ENCODE data around the gene P2RY8. TPM values are rescaled to one million over a fixed set of nuclear protein-coding genes. Genes with fewer than 3 reads are reported as not detected.

P2RY8 gene
- total and polyA plus RNA-seq, 2 of the 4 experiments (the other 2 are of a cell fraction) = not detected

GRCh38 chrX:1463581-1463980 lies 73.4 kb downstream of the P2RY8 start:
- in situ Hi-C loops (cut with MboI; ENCODE audit: low sequenced_read_pairs) = loop anchor here (25.0 kb wide), 2 partner anchors 124 to 1349 kb away; partner anchors contain the start of gene AKAP17A
- ChIA-PET POLR2A (ENCODE audit: unreplicated experiment) (no interaction called here), CTCF (no interaction called here)
- H2AFZ ChIP-seq (replicated peaks; ENCODE audit: low read length, poor library complexity) = no peak overlapping the region
- no peak overlapping the region for H4K5ac ChIP-seq (ENCODE audit: low read depth, low read length)
- ATAC-seq (ENCODE audit: low read depth) = no peak
- intact Hi-C loops (cut with micrococcal nuclease) = no loop called here
- no peak overlapping the region for H2BK5ac ChIP-seq (ENCODE audit: low read depth, low read length, poor library complexity, severe bottlenecking)
- H4K20me1 ChIP-seq (ENCODE audit: insufficient read depth, low read length) = no peaks in the 10 kb centered on the region
- no peak overlapping the region for H3K9ac ChIP-seq (ENCODE audit: low read depth, low read length)
- no peak overlapping the region for H2BK15ac ChIP-seq (ENCODE audit: low read depth, low read length)
- no CpG with 5 or more reads among the region's 5 CpGs for WGBS, 2 experiments (ENCODE audit: extremely low coverage in 2 of 2, insufficient read length in 1 of 2)
- H2BK120ac ChIP-seq (ENCODE audit: low read depth, low read length) = no peak overlapping the region
- no TSS peak for BruUV-seq (replicated peaks)
- dilution Hi-C loops (cut with HindIII; ENCODE audit: low sequenced_read_pairs, unreplicated experiment) = no loop called here
- H2AK9ac ChIP-seq (replicated peaks; ENCODE audit: low read depth, low read length, poor library complexity) = no peak overlapping the region
- no peak for DNase-seq
- H3K79me1 ChIP-seq (ENCODE audit: low read depth in 1 of 2, low read length in 2 of 2) = no peaks in the 10 kb centered on the region
- no peak overlapping the region for H3K18ac ChIP-seq (ENCODE audit: low read depth, low read length)
- TF ChIP-seq MXI1 (IDR thresholded peaks at IDR 0.05; ENCODE audit: borderline replicate concordance, low read depth, low read length) = no peak
- no peak overlapping the region for H3K4me2 ChIP-seq (ENCODE audit: low read depth, low read length)
- no peaks in the 10 kb centered on the region for H3K36me3 ChIP-seq (ENCODE audit: control insufficient read depth, insufficient read depth, low read length)
- H4K8ac ChIP-seq (ENCODE audit: low read depth in 2 of 2, low read length in 2 of 2) = no peak overlapping the region
- no peak overlapping the region for H3K4ac ChIP-seq (ENCODE audit: low read depth, low read length)
- H3K27me3 ChIP-seq (ENCODE audit: control insufficient read depth, insufficient read depth, low read length) = peaks cover 7% of the 10 kb centered on the region; the same call in 1 of the 2 replicates
- no peak overlapping the region for H2BK20ac ChIP-seq (ENCODE audit: low read depth, low read length)
- no peak overlapping the region for H3K23ac ChIP-seq (ENCODE audit: low read depth, low read length)
- H4K91ac ChIP-seq (ENCODE audit: insufficient read depth, low read depth, low read length) = no peak overlapping the region
- no peak overlapping the region for H2AK5ac ChIP-seq (ENCODE audit: low read depth, low read length)
- H3K14ac ChIP-seq (replicated peaks; ENCODE audit: low read depth, low read length) = no peak overlapping the region
- no peaks in the 10 kb centered on the region for H3K4me1 ChIP-seq (ENCODE audit: control insufficient read depth, insufficient read depth, low read length)
- H3K9me1 ChIP-seq (ENCODE audit: insufficient read depth, low read length) = no peaks in the 10 kb centered on the region
- no peaks in the 10 kb centered on the region for H3K9me3 ChIP-seq (ENCODE audit: control insufficient read depth, insufficient read depth, low read length)
- no peak overlapping the region for H3K56ac ChIP-seq (ENCODE audit: extremely low read depth, insufficient read depth, low read length)
- no peak overlapping the region for H3K4me3 ChIP-seq (ENCODE audit: insufficient read depth, low read depth, low read length)
- no peak overlapping the region for H3K27ac ChIP-seq (ENCODE audit: insufficient read depth, low read length)
